Hematopoietic multipotent progenitor cell treated with erythropoietin and hydrocortisone succinate and interleukin-3 and kit ligand, for 8 days (in vitro differentiated cells): ENCODE results near the gene TARS2.
A peak's percentile ranks its signal among the peaks of the same experiment; 100 is the strongest.

Source experiments
- DNase-seq: peaks from one replicate; pipeline ENCODE4 v3.0.0-alpha.2; 2015

The TARS2 gene, protein sequence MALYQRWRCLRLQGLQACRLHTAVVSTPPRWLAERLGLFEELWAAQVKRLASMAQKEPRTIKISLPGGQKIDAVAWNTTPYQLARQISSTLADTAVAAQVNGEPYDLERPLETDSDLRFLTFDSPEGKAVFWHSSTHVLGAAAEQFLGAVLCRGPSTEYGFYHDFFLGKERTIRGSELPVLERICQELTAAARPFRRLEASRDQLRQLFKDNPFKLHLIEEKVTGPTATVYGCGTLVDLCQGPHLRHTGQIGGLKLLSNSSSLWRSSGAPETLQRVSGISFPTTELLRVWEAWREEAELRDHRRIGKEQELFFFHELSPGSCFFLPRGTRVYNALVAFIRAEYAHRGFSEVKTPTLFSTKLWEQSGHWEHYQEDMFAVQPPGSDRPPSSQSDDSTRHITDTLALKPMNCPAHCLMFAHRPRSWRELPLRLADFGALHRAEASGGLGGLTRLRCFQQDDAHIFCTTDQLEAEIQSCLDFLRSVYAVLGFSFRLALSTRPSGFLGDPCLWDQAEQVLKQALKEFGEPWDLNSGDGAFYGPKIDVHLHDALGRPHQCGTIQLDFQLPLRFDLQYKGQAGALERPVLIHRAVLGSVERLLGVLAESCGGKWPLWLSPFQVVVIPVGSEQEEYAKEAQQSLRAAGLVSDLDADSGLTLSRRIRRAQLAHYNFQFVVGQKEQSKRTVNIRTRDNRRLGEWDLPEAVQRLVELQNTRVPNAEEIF

DNA sequence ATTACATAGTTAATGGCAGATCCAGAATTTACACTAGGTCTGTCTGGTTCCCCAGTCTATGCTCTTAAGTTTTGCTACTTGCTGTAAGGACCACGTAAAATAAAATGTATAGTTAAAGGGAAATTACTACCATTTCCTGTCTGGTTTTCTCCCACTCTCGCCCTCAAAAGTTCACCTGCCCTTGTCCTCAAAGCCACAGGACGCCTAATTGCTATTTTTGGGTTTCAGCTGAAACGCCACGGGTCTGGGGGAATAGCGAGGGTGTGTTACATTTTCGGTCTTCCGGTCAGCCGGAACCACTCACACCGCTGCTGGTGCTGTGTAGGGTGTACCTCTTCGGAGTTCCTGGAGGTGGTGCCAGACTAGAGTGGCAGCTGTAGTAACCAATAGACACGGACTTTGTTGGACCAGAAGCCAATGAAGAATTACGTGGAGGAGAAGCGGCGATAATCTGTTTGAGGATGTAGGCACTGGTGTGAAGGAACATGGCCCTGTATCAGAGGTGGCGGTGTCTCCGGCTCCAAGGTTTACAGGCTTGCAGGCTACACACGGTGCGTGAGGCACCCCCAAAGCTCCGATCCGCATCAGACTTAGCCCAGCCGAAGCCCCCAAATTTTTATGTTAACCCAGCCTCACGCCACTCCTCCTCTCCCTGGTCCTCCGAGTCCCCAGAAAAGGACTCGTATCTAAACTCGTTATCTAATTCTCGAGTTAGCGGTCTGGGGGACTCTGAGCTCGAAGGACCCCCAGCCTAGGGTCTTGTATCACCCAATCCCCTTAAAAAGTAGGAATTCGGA, at the start of gene TARS2:
Gene TARS2 (plus strand): TSS at position 454 of the 797 bp plus-strand sequence. CDS start 32 bp downstream, at position 486.
- DNase-seq: peak; percentile 99

DNA sequence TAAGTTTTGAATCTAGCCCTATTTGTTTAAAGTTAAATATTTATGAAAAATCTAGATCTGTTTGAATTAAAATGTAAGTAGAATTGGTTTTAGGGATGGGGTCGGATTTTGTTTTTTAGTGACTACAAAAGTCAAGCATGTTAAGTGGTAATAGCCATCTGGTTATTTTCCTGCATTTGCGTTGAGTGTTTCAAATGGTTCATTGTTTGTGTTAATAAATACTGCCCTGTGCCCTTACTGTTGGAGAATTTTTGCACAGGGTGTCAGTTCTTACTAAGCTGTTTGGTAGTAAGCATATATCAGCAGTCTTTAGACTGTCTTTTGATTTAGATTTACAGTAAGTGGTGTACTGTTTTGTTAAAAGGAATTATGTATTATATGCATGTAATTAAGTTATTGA, 46.1 kb upstream of the TARS2 start:
- DNase-seq: no peak

DNA sequence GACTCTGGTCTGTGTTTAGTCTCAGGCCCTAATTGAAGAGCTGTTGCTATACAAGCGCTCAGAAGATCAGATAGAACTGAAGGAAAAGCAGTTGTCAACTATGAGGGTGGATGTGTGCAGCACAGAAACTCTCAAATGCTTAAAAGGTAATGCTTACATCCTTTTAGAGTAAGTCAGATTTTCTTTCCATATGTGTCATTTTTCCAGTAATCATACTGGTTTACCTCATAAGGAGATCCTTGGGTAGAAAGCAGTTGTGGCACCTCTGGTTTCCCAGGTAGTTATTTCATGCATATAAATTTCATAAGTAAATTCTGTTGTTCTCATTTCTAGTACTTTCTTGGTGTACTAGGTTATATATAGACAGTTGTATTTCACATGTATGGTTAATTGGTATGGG, 43.0 kb upstream of the TARS2 start:
- DNase-seq: no peak

DNA sequence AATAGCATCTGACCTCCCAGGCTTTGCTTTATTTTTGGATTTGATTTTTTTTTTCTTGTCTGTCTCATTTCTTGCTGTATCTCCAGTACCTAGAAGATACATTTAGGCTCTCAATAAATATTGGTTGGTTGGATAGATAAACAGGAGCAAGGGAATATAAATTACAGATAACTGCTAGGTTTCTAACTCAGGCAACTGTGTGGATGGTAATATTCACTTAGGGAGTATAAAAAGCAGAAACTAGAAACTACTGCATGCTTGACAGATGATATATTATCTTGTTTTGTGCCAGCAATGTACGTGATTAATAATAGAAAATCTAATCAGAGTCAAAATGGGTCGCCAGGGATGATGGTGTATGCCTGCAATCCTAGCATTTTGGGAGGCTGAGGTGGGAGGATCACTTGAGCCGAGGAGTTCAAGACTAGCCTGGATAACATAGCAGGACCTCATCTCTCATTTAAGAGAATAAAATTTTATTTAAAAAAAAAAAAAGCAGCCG, 31.0 kb upstream of the TARS2 start:
- DNase-seq: no peak

DNA sequence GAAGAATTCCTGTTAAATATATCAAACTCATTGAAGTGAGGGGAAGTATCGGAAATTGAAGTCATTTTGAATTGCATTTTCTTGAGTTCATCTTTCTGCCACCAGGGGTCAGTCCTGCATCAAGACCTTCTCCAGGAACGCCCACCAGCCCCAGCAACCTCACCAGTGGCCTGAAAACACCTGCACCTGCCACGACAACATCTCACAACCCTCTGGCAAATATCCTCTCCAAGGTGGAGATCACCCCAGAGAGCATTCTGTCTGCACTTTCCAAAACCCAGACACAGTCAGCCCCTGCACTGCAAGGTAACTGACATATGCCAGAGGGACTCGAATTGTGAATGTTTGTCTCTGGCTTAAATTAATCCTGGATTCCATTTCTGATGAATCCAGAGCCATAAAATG, 22.8 kb upstream of the TARS2 start:
- DNase-seq: peak; percentile 64

DNA sequence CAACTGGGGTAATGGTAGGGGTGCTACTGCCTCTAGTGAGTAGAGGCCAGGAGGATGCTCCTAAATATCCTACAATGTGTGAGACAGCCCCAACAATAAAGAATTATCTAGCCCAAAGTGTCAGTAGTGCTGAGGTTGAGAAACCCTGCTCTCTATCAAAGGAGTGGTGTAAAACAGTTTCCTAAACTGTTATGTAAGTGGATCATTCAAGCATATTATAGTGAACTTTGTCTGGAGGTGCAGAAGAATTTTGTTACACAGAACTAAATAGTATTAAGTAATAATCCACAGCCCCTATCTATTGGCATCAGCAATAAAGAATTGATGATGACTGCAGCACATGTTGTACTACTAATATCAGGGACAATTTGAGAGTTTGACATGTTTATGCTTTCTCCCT, 20.3 kb upstream of the TARS2 start:
- DNase-seq: no peak

DNA sequence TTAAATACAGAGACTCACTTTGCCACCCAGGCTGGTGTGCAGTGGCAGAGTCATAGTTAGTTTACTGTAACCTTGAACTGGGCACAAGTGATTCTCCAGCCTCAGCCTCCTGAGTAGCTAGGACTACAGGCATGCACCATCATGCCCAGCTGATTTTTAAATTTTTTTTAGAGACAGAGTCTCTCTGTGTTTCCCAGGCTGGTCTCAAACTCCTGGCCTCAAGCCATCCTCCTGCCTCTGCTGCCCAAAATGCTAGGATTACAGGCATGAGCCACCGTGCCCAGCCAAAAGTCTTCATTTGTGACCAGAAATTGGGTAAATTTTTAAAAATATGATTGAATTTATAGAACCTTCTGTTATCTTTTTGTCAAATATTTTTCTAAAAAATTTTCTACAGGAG, 17.9 kb upstream of the TARS2 start:
- no peak for DNase-seq

DNA sequence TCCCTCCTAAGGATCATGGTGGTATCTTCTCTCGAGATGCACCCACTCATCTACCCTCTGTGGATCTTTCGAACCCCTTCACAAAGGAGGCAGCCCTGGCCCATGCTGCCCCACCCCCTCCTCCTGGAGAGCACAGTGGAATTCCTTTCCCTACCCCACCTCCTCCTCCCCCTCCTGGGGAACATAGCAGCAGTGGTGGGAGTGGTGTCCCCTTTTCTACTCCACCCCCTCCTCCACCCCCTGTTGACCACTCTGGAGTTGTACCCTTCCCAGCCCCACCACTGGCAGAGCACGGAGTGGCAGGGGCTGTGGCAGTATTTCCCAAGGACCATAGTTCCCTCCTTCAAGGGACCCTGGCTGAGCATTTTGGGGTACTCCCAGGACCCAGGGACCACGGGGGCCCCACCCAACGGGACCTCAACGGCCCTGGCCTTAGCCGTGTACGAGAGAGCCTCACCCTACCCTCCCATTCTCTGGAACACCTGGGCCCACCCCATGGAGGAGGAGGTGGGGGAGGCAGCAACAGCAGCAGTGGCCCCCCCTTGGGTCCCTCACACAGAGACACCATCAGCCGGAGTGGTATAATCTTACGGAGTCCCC, 14.5 kb upstream of the TARS2 start:
- no peak for DNase-seq

DNA sequence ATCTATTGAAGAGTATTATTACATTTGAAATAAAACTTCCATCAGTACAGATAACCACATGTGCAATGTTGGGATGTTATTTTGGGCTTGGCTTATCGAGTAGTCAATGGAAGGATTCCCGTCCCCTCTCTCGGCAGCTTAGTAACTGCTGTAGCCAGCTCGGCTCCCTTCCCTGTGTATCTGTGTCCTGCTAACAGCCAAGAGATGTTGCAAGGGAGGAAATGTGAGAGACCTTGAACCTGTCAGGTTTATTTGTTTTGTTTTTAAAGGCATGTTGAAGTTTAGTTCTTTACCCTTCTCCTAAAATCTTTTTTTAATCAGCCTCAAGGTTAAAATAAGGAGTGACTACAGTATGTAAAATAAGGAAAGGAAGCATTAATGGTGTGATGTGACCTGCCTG, 13.6 kb upstream of the TARS2 start:
- no peak for DNase-seq

DNA sequence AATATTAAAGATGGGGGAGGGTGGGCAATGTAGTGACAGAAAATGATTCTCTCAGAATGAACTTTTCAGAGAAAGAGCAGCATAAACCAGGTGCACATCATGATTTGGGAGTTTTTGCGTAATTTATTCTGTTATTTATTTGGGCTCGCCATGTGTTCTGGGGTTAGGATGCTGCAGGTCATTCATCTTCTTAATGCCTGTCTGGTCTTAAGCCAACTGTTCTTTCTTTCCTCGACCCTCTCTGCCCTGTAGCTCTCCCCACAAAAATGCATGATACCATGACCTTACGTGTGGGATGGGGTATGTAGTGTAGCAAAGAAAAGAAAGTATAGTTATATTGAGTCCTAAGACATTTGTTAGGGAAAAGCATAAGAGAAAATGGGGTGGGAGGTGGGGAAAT, 12.3 kb upstream of the TARS2 start:
- no peak for DNase-seq

DNA sequence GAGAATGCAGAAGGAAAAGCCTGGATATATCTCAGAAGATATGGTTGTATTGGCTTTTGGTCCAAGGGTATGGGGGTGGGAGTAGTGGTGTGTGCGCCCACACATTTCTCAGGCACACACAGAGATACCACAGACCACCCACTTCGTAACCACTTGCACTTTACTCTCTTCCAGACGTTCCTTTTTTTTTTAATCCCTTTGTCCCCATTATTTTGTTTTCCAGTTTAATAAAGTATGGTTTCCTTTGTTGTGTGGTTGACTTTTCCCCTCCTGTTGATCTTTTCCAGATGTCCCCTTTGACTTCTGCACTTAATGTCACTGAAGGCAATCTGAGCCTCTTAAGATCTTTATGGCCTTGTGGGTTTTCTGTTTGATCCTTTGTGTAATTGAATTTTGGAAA, 10.5 kb upstream of the TARS2 start:
- DNase-seq: no peak

DNA sequence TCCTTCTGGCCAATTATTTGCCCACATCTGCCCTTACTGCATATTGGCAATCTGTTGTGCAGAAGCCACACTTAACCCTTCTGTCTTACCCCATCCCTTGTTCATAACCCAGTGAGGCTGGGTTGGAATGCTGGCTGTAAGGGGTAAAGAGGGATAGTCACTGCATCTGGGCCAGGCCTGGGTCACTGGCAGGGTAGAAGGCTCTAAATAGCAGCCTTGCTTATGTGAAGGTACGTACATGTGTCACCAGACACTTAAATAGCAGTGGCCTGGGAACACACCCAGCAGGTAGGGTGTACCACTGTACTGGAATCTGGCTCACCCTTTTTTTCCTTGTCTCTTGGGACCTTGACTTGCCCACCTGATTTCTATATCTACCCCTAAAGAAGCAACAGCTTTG, 9.9 kb upstream of the TARS2 start:
- no peak for DNase-seq

DNA sequence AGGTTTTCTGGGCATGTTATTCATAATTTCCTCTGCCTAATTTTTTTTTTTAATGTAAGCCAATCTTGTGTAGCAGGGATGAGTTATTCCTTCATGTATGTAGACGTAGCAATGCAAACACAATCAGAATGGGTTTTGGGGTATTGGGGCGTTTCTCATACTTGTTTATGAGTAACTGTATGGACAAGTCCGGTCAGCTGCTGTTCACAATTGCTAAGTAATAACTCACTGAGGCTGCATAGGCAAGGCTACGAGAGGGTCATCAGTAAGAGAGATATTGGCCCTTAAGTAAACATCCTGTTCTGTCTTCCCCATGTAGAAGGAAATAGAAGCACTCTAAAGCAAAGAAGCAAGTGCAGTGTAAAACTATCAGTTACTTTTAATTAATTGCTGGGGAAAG, 9.5 kb upstream of the TARS2 start:
- DNase-seq: no peak

DNA sequence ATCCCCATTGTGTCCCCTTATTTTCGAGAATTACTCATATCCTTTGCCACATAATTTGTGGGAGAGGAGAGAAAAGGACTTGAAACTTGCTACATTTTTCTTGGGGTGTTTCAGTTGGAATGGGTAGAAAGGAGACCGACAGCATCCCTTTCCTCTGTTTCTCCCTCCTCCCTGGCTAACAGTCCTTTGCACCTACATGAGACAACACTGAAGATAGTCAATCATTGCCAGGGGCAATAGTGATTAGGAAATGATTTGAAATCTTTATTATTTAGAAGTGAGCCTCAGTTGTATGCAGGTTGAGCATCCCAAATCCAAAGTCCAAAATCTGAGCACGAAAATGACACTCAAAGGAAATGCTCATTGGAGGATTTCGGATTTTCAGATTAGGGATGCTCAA, 7.8 kb upstream of the TARS2 start:
- DNase-seq: no peak

DNA sequence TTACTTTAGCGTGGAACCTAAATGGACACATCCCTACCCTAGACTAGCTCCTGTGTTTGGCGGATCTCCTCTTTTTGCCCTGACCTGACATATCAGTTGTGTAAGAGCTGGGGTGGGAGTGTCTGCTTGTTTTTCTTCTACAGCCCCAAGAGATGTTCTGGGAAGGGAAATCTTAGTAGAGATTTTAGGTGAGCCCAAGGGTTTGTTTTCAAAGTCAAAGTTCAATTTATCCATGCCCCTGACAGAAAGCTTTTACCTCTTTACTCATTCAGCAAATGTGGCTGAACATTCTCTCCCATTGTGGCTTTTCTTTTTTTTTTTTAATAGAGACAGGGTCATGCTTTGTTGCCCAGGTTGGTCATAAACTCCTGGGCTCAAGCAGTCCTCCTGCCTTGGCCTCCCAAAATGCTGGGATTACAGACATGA, 7.3 kb upstream of the TARS2 start:
- no peak for DNase-seq

DNA sequence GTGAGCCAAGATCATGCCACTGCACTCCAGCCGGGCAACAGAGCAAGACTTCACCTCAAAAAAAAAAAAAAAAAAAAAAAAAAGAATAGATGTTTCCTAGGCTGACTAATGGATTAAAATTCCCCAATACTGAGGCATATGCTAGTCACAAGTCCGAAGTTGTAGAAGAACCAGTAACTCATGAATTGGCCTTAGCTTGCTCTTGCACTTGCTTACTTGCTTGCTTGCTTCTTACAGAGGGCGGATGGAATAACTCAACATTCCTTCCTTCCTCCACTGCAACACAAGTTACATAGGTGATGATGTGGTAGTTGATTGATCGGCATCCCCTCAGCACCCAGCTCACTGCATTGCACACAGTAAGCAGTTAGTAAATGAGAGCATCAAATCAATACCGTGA, 2.8 kb upstream of the TARS2 start:
- no peak for DNase-seq

DNA sequence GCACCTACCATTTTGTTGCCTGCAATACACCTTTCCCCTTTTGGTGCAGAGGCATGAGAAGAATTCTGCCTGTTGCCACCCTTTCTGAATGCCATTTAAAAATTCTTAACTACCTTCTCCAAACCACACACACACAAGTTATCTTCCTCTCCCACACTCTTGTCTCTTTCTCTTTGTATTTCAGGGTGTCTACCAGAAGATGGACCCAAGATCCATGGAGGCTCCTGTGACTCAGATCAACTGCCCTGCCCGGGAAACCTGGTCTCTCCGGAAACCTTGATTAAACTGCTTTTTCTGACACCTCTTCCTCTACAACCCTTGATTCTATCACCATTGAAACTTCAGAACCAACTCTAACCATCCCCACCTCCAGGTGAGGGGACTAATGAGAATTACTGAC, 2.4 kb upstream of the TARS2 start:
- DNase-seq: peak; percentile 67

DNA sequence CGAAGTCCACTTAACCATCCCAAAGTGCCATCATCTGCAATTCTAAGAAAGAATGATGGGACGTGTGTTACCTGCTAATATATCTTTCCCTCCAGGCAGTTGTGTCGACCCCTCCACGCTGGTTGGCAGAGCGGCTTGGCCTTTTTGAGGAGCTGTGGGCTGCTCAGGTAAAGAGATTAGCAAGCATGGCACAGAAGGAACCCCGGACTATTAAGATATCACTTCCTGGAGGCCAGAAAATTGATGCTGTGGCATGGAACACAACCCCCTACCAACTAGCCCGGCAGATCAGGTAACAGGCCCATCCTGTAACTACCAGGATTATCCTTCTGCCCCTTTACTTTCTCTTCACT, 520 bp downstream of the TARS2 start:
- no peak for DNase-seq

DNA sequence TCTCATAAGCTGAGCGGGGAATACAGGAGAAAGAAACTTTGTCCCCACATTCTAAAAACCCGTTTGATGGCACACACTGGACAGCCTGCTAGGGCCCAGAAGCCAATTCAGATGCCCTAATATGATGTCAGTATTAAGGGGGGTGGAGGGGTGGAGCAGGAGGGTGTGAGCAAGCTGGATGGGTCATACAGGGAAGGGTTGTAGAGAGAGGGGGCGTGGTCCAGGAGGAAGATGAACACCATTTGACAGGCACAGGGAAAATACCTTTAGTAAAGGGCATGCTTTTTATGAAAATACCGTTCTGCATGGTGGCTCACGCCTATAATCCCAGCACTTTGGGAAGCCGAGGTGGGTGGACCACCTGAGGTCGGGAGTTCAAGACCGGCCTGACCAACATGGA, 6.0 kb downstream of the TARS2 start:
- no peak for DNase-seq

DNA sequence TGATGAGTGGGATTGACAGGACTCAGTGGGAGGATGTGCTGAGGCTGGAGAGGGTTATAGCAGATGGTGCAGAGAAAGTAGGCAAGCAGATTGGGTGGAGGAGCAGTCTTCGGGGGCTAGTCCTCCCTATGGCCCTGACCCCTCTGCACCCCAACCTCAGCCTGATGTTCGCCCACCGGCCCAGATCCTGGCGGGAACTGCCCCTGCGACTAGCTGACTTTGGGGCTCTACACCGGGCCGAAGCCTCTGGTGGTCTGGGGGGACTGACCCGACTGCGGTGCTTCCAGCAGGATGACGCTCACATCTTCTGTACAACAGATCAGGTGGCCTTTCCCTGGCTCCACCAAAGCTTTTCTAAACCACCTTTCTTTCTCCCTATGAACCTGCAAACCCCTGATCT, 11.1 kb downstream of the TARS2 start:
- no peak for DNase-seq

DNA sequence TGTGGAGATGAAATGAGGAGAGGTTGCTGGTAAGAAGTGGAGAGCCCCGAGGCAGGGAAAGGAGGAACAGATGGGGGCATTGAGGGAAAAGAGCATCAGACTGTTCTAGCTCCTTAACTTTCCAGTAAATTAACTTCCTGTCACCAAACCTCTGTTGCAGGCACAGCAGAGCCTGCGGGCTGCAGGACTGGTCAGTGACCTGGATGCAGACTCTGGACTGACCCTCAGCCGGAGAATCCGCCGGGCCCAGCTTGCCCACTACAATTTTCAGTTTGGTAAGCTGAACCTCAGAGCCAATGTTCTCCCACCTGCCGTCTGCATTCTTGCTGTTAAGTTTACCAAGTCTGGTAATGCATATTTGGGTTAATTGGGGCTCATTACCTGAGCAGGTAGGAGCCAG, 18.2 kb downstream of the TARS2 start:
- DNase-seq: no peak

DNA sequence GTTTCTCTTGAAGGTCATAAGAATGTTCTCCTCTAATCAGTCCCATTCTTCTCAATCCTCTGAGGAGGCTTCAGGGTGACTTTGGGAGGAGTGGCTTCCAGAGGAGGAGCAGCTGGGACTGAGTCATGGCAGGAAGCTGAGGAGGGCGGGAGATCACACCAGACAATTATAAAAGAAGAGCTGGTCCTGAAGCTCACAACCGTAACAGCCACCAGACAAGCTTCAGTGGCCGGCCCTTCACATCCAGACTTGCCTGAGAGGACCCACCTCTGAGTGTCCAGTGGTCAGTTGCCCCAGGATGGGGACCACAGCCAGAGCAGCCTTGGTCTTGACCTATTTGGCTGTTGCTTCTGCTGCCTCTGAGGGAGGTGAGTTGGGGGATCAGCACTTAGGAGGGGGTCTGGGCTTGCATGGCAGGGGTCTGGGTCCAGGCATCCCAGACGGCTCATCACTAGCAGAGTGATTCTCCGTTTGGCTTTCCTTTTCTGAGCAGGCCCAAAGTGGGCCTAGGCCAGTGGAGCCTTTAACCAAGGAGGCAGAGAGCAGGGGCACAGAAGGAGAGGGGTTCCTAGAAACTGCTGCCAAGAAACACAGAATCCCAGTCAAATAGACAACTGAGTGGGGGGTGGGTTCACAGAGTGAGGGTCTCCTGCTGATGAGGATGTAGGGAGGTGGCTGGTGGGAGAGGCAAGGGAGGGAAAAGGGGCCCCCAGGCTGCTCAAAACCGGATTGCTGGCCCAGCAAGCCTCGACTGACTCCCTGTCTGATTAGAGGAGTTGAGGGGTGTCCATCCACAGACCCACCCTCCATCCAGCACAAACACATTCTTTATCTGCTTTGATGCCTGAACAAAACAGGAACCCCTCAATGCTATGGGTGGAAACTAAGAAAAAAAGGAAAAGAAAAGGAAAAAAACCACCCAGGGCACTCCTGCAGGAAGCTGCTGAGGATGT, 21.0 kb downstream of the TARS2 start, which contains the start of gene ECM1:
Gene ECM1 (plus strand): TSS at position 198 of the 953 bp plus-strand sequence. CDS start 101 bp downstream, at position 299.
- peak; percentile 54 for DNase-seq
